Upper lobe of left lung (tissue), 6 donors: ENCODE results near the gene PLVAP. TPM values are rescaled to one million over a fixed set of nuclear protein-coding genes. Genes with fewer than 3 reads are reported as not detected.

Experiments used
- ATAC-seq, 2 donors: fragments of 200-7000 bp; cut with Tn5 transposase; one replicate each; pipeline ENCODE4 v1.9.1; 2022; ENCODE audit warnings: mild to moderate bottlenecking in 2 of 2, moderate library complexity in 2 of 2; ENCODE audit not compliant: low FRiP score in 2 of 2
- DNase-seq, 2 donors: peaks; one replicate each; pipeline ENCODE4 v3.0.0-alpha.2; 2019 to 2020
- H3K27ac ChIP-seq, 4 donors: fragments of 200-600 bp; sonication (generic); one replicate each; pipeline ENCODE4 v1.5.1; 2016 to 2019
- H3K27me3 ChIP-seq, 4 donors: fragments of 200-600 bp; sonication (generic); one replicate each; pipeline ENCODE4 v1.5.1; 2017 to 2019
- H3K36me3 ChIP-seq, 4 donors: fragments of 200-600 bp; sonication (generic); one replicate each; pipeline ENCODE4 v1.5.1; 2016 to 2019
- H3K4me1 ChIP-seq, 4 donors: fragments of 200-600 bp; sonication (generic); one replicate each; pipeline ENCODE4 v1.5.1; 2018 to 2019
- H3K4me3 ChIP-seq, 4 donors: fragments of 200-600 bp; sonication (generic); one replicate each; pipeline ENCODE4 v1.5.1; 2017 to 2019; ENCODE audit warnings: mild to moderate bottlenecking in 2 of 4, moderate library complexity in 1 of 4
- H3K9me3 ChIP-seq, 4 donors: fragments of 200-600 bp; sonication (generic); one replicate each; pipeline ENCODE4 v1.5.1; 2018 to 2019
- CTCF ChIP-seq, 6 experiments: fragments of 450-650 bp in 4 of 6; fragments of 200-600 bp in 2 of 6; sonication (generic) in 2 of 6; IDR thresholded peaks; one replicate each; pipeline ENCODE4 v1.5.1; 2016 to 2019; ENCODE audit warnings: antibody characterized with exemption in 6 of 6
- EP300 ChIP-seq, 4 donors: sonication (generic); formaldehyde crosslinking; IDR thresholded peaks; one replicate each; pipeline ENCODE4 v1.5.1; 2017; ENCODE audit warnings: antibody characterized with exemption in 4 of 4, control low read depth in 2 of 4
- POLR2A ChIP-seq, 4 donors: fragments of 450-650 bp; IDR thresholded peaks; one replicate each; pipeline ENCODE4 v1.5.1; 2016 to 2017; ENCODE audit warnings: antibody characterized with exemption in 4 of 4, mild to moderate bottlenecking in 2 of 4
- POLR2AphosphoS5 ChIP-seq, 2 donors: sonication (generic); formaldehyde crosslinking; IDR thresholded peaks; one replicate each; pipeline ENCODE4 v1.5.1; 2017; ENCODE audit warnings: antibody characterized with exemption in 2 of 2
- WGBS, 2 donors: methylation state at CpG; one replicate each; pipeline ENCODE4 v1.1.5; 2017 to 2018; 5-methylcytosine and 5-hydroxymethylcytosine counted together
- total RNA-seq, 6 donors: library from RNA; depleted of rRNA in 4 of 6; stranded (reverse); fragments of >200 nt in 4 of 6; gene quantifications; one replicate each; pipeline versions ENCODE4 v1.1.0 to v1.2.1, GENCODE V29; 2016 to 2021
- donor health status: DM: no; HTN: no; CAD: no; lungs with moderate emphysema.
- donor health status: DM: no; HTN: yes; CAD: no; lungs with severe emphysema.

Gene PLVAP
- total RNA-seq, 6 donors from 2014 or later: 1.0 to 103 (median 6.9) TPM

GRCh38 chr19:17326595-17326966 is 50.6 kb downstream of the PLVAP start:
- no peak for ATAC-seq
- Histone ChIP-seq H3K27ac (no peak overlapping the region), H3K27me3 (peaks cover 0 to 9% (median 2%) of the 10 kb centered on the region in 4 donors), H3K9me3 (no peaks in the 10 kb centered on the region), H3K36me3 (peaks cover 0 to 7% (median 5%) of the 10 kb centered on the region in 4 donors), H3K4me1 (peaks cover 8 to 27% (median 13%) of the 10 kb centered on the region in 4 donors), H3K4me3 (no peak overlapping the region)
- TF ChIP-seq POLR2A (IDR thresholded peaks at IDR 0.05) (no peak), EP300 (IDR thresholded peaks at IDR 0.05) (no peak), CTCF (IDR thresholded peaks at IDR 0.05) (no peak), POLR2AphosphoS5 (IDR thresholded peaks at IDR 0.05) (no peak)
- WGBS, 2 donors: 88 to 90% methylated on average over 11 of the region's 11 CpGs
- DNase-seq: no peak

GRCh38 chr19:17325881-17326594 is 51.1 kb downstream of the PLVAP start:
- no peak overlapping the region for H3K4me3 ChIP-seq
- peaks cover 0 to 9% (median 2%) of the 10 kb centered on the region in 4 donors for H3K27me3 ChIP-seq
- H3K4me1 ChIP-seq: peaks cover 8 to 27% (median 13%) of the 10 kb centered on the region in 4 donors
- DNase-seq (no peak), ATAC-seq (no peak)
- H3K36me3 ChIP-seq: peaks cover 0 to 13% (median 8%) of the 10 kb centered on the region in 4 donors
- 79 to 84% methylated on average over 17 of the region's 17 CpGs for WGBS, 2 donors
- no peaks in the 10 kb centered on the region for H3K9me3 ChIP-seq
- TF ChIP-seq POLR2AphosphoS5 (IDR thresholded peaks at IDR 0.05): no peak
- no peak for TF ChIP-seq POLR2A (IDR thresholded peaks at IDR 0.05)
- no peak for TF ChIP-seq EP300 (IDR thresholded peaks at IDR 0.05)
- TF ChIP-seq CTCF (IDR thresholded peaks at IDR 0.05): no peak
- no peak overlapping the region for H3K27ac ChIP-seq

- no peaks in the 10 kb centered on the region for H3K9me3 ChIP-seq
- H3K4me1 ChIP-seq: peaks cover 8 to 27% (median 13%) of the 10 kb centered on the region in 4 donors
- TF ChIP-seq POLR2A (IDR thresholded peaks at IDR 0.05) (no peak), CTCF (IDR thresholded peaks at IDR 0.05) (no peak), EP300 (IDR thresholded peaks at IDR 0.05) (no peak), POLR2AphosphoS5 (IDR thresholded peaks at IDR 0.05) (no peak)
- DNase-seq (no peak), ATAC-seq (no peak)
- H3K4me3 ChIP-seq: no peak overlapping the region
- 96 to 97% methylated on average over 15 to 20 of the region's 20 CpGs for WGBS, 2 donors
- H3K36me3 ChIP-seq: peaks cover 7 to 22% (median 17%) of the 10 kb centered on the region in 4 donors
- no peak overlapping the region for H3K27ac ChIP-seq
- peaks cover 0 to 9% (median 2%) of the 10 kb centered on the region in 4 donors for H3K27me3 ChIP-seq
These were observed 52.0 kb downstream of the PLVAP start for GRCh38 chr19:17325133-17325532.

- H3K27me3 ChIP-seq: peaks cover 0 to 9% (median 2%) of the 10 kb centered on the region in 4 donors
- DNase-seq: no peak
- H3K4me1 ChIP-seq: peaks cover 8 to 26% (median 13%) of the 10 kb centered on the region in 4 donors
- no peak overlapping the region for H3K4me3 ChIP-seq
- TF ChIP-seq CTCF (IDR thresholded peaks at IDR 0.05): no peak
- TF ChIP-seq POLR2AphosphoS5 (IDR thresholded peaks at IDR 0.05): no peak
- TF ChIP-seq EP300 (IDR thresholded peaks at IDR 0.05): no peak
- TF ChIP-seq POLR2A (IDR thresholded peaks at IDR 0.05): no peak
- whole genome bisulfite sequencing, 2 donors: 87 to 89% methylated on average over 18 to 28 of the region's 28 CpGs
- peak overlapping the region in 1 of 4 donors; percentile 12 for H3K27ac ChIP-seq
- no peak for ATAC-seq
- no peaks in the 10 kb centered on the region for H3K9me3 ChIP-seq
- H3K36me3 ChIP-seq: peaks cover 12 to 28% (median 23%) of the 10 kb centered on the region in 4 donors
These were observed 52.6 kb downstream of the PLVAP start for GRCh38 chr19:17324357-17325114.
